Sciatic nerve (tissue), 2 donors: ENCODE measurements around the gene CD1D. TPM values are rescaled to one million over a fixed set of nuclear protein-coding genes. Genes with fewer than 3 reads are reported as not detected.
"Not testable (repeated sequence)": the region's sequence is repeated elsewhere in the genome, so short reads cannot be mapped to it uniquely, and the experiment has no call there.

Experiments used
- ATAC-seq: fragments of 200-7000 bp; cut with Tn5 transposase; one replicate; pipeline ENCODE4 v1.9.1; 2020; ENCODE audit warnings: mild to moderate bottlenecking, moderate library complexity
- DNase-seq: peaks from one replicate; pipeline ENCODE4 v3.0.0-alpha.2; 2020; ENCODE audit warnings: low spot score
- intact Hi-C: fragments of 100-400 bp; cut with DNase I; formaldehyde crosslinking; loops from one replicate; pipeline ENCODE4 v1.14.2; 2022
- total RNA-seq: library from RNA; stranded (reverse); fragmentation: NEBNext Ultra II Directional; extraction: Animal tissue kit (Norgen Biotek cat#: 25700); gene quantifications from one replicate; pipeline ENCODE4 v1.2.1, GENCODE V29; 2021
- donor health status: DM: no; HTN: no; CAD: no.
- donor health status: DM: no; HTN: no; CAD: no.

The CD1D gene
- total RNA-seq, 1 donor from 2014 or later = 1.1 TPM

- no peak for ATAC-seq
- intact Hi-C loops = no loop called here
- DNase-seq = no peak
Observed at GRCh38 chr1:158208586-158209116, 28.0 kb downstream of the CD1D start.

- ATAC-seq = no peak
- intact Hi-C loops = no loop called here
Observed at GRCh38 chr1:158212320-158212719, 31.6 kb downstream of the CD1D start.

GRCh38 chr1:158223445-158223844 is 42.8 kb downstream of the CD1D start:
- ATAC-seq, intact Hi-C loops, DNase-seq: not testable (repeated sequence)

More at GRCh38 chr1:158212320-158212719, 31.6 kb downstream of the CD1D start:
- DNase-seq = no peak

GRCh38 chr1:158227904-158228623 is 47.4 kb downstream of the CD1D start:
- intact Hi-C loops = no loop called here
- DNase-seq (no peak), ATAC-seq (no peak)

Other genes with a start within 250 kb of the CD1D start
- gene KIRREL1, start 187.2 kb upstream of the CD1D start, total RNA-seq = 67.8 TPM
- gene CD1A, start 73.5 kb downstream of the CD1D start, total RNA-seq = not detected
- 1.1 TPM for gene CD1C, start 109.0 kb downstream of the CD1D start, total RNA-seq
- gene CD1B, start 150.6 kb downstream of the CD1D start, total RNA-seq = not detected
- not detected for gene CD1E, start 173.0 kb downstream of the CD1D start, total RNA-seq
- gene OR10T2, start 218.6 kb downstream of the CD1D start, total RNA-seq = not detected
- not detected for gene OR10K2, start 245.3 kb downstream of the CD1D start, total RNA-seq